GM23338 (cell line): Measurements from ENCODE around the gene TMEM150A. TPM values are rescaled to one million over a fixed set of nuclear protein-coding genes. Genes with fewer than 3 reads are reported as not detected.
"Not testable (repeated sequence)": the region's sequence is repeated elsewhere in the genome, so short reads cannot be mapped to it uniquely, and the experiment has no call there.

ENCODE experiments used
- ATAC-seq: fragments of 200-7000 bp; cut with Tn5 transposase; 3 replicates; pipeline ENCODE4 v1.9.1; 2020
- DNase-seq: peaks from one replicate; pipeline ENCODE4 v3.0.0-alpha.2; 2015; ENCODE audit warnings: low spot score
- H2AFZ ChIP-seq: fragments of 200-600 bp; sonication (generic); 2 replicates; pipeline ENCODE4 v1.8.0; 2016; ENCODE audit warnings: antibody characterized with exemption, mild to moderate bottlenecking, moderate library complexity
- H3F3A ChIP-seq: fragments of 200-600 bp; sonication (generic); replicated peaks from 2 replicates; pipeline ENCODE4 v1.8.0; 2017; ENCODE audit warnings: antibody characterized with exemption, mixed run types, low read depth
- H3K27ac ChIP-seq: fragments of 200-600 bp; sonication (generic); 2 replicates; pipeline ENCODE4 v1.6.1; 2016; ENCODE audit warnings: low read depth
- H3K27me3 ChIP-seq: fragments of 200-600 bp; sonication (generic); 2 replicates; pipeline ENCODE4 v1.8.0; 2016; ENCODE audit warnings: mild to moderate bottlenecking, mixed run types, moderate library complexity; ENCODE audit not compliant: insufficient read depth
- H3K36me3 ChIP-seq: fragments of 200-600 bp; sonication (generic); 2 replicates; pipeline ENCODE4 v1.8.0; 2016; ENCODE audit warnings: mild to moderate bottlenecking; ENCODE audit not compliant: insufficient read depth
- H3K4me1 ChIP-seq: fragments of 200-600 bp; sonication (generic); 2 replicates; pipeline ENCODE4 v1.8.0; 2016; ENCODE audit warnings: mild to moderate bottlenecking, moderate library complexity; ENCODE audit not compliant: insufficient read depth
- H3K4me2 ChIP-seq: fragments of 200-600 bp; sonication (generic); 2 replicates; pipeline ENCODE4 v1.7.1; 2017; ENCODE audit warnings: mixed run types
- H3K4me3 ChIP-seq: fragments of 200-600 bp; sonication (generic); 2 replicates; pipeline ENCODE4 v1.6.1; 2016; ENCODE audit warnings: mixed run types
- H3K79me2 ChIP-seq: fragments of 200-600 bp; sonication (generic); replicated peaks from 2 replicates; pipeline ENCODE4 v1.8.0; 2017; ENCODE audit warnings: mild to moderate bottlenecking; ENCODE audit not compliant: insufficient read depth
- H3K9me2 ChIP-seq: fragments of 200-600 bp; sonication (generic); 2 replicates; pipeline ENCODE4 v1.8.0; 2017; ENCODE audit not compliant: insufficient read depth
- H4K20me1 ChIP-seq: fragments of 200-600 bp; sonication (generic); replicated peaks from 2 replicates; pipeline ENCODE4 v1.8.0; 2017; ENCODE audit warnings: mild to moderate bottlenecking; ENCODE audit not compliant: insufficient read depth
- H3K27ac Mint-ChIP-seq: 2 replicates; pipeline ENCODE4 v1.8.0; 2020; ENCODE audit warnings: inconsistent platforms, mild to moderate bottlenecking, moderate library complexity, mixed read lengths
- H3K27me3 Mint-ChIP-seq: 3 replicates; pipeline ENCODE4 v1.8.0; 2022; ENCODE audit warnings: low read depth, mild to moderate bottlenecking, moderate library complexity, mixed read lengths, inconsistent platforms; ENCODE audit not compliant: insufficient read depth, poor library complexity
- H3K36me3 Mint-ChIP-seq: 3 replicates; pipeline ENCODE4 v1.8.0; 2021; ENCODE audit warnings: low read depth, mild to moderate bottlenecking, inconsistent platforms, moderate library complexity, mixed read lengths
- H3K4me1 Mint-ChIP-seq: 3 replicates; pipeline ENCODE4 v1.8.0; 2020; ENCODE audit warnings: mild to moderate bottlenecking, inconsistent platforms, mixed read lengths
- H3K4me3 Mint-ChIP-seq: 3 replicates; pipeline ENCODE4 v1.8.0; 2021; ENCODE audit warnings: moderate library complexity, mild to moderate bottlenecking, inconsistent platforms, mixed read lengths
- H3K9me3 Mint-ChIP-seq: 3 replicates; pipeline ENCODE4 v1.8.0; 2020; ENCODE audit warnings: moderate library complexity, mild to moderate bottlenecking, inconsistent platforms, mixed read lengths
- CREB1 ChIP-seq: fragments of 250-450 bp; sonication (Bioruptor Pico); IDR thresholded peaks from 2 replicates; pipeline ENCODE4 v1.5.0; 2020; ENCODE audit warnings: low read depth, mild to moderate bottlenecking, moderate library complexity
- EZH2 ChIP-seq: fragments of 200-600 bp; sonication (generic); IDR thresholded peaks from one replicate; pipeline ENCODE4 v1.8.0; 2017; ENCODE audit warnings: antibody characterized with exemption, mild to moderate bottlenecking, low read depth; ENCODE audit not compliant: unreplicated experiment
- JUNB ChIP-seq: IDR thresholded peaks from one replicate; pipeline ENCODE4 v1.6.1; 2016; ENCODE audit warnings: antibody characterized with exemption; ENCODE audit not compliant: unreplicated experiment
- NANOG ChIP-seq: IDR thresholded peaks from 2 replicates; pipeline ENCODE4 v1.6.1; 2016; ENCODE audit warnings: antibody characterized with exemption, borderline replicate concordance
- polyA plus RNA-seq: library from polyadenylated mRNA; unstranded; fragments of >200 nt; fragmentation: Nextera tagmentation; extraction: Ambion mirVana; gene quantifications from 2 replicates; pipeline ENCODE4 v1.2.1, GENCODE V29; 2016
- total RNA-seq: library from RNA; depleted of rRNA; stranded (reverse); fragments of >200 nt; shearing (Covaris generic); gene quantifications from 2 replicates; pipeline ENCODE4 v1.2.3, GENCODE V29; 2014
- TF ChIP-seq, protein P1 (sequence below), 2 experiments: fragments of 200-600 bp in 1 of 2; sonication (generic) in 1 of 2; conservative IDR thresholded peaks; 2 replicates each; pipeline versions ENCODE4 v1.5.1 to v1.6.1; 2016 to 2017; ENCODE audit warnings: antibody characterized with exemption in 2 of 2, low read depth in 2 of 2, mild to moderate bottlenecking in 2 of 2, moderate library complexity in 1 of 2
- TF ChIP-seq, protein P2 (sequence below): IDR thresholded peaks from one replicate; pipeline ENCODE4 v1.6.1; 2018; ENCODE audit warnings: antibody characterized with exemption; ENCODE audit not compliant: unreplicated experiment
- TF ChIP-seq, protein P3 (sequence below): IDR thresholded peaks from 2 replicates; pipeline ENCODE4 v1.6.1; 2016; ENCODE audit warnings: antibody characterized with exemption

Gene TMEM150A
- total and polyA plus RNA-seq, 2 experiments from 2014 or later = 16.4 to 27.9 TPM

DNA sequence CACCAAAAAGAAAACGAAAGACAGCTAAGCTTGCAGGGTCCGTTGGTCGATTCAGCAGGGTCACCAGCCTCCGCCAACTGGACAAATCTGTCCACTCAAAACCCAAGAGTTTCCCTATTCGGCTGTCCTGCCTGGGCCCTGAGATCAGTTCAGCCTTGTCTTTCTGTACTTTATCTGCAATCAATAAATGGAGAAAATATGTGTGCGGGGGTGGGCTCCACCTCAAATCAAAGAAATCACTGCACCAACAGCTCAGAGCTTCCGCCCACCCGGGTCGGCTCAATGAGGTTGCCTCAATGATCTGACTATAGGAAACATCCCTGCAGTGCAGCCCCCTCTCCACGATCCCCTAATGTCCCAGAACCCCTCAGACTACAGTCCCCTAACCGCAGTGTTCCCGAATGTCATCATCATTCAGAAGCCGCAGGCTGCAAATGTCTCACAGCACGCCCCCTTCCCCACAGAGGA, 41.7 kb downstream of the TMEM150A start:
- Mint-ChIP-seq H3K27ac (peak overlapping the region; percentile 96), H3K9me3 (no peaks in the 10 kb centered on the region; the same call in 2 of the 3 replicates), H3K36me3 (peaks cover 12% of the 10 kb centered on the region), H3K4me1 (peaks cover 7% of the 10 kb centered on the region; the same call in 2 of the 3 replicates), H3K4me3 (peak overlapping the region; percentile 96), H3K27me3 (peaks cover 3% of the 10 kb centered on the region)
- Histone ChIP-seq H3F3A (no peaks in the 10 kb centered on the region; the same call in none of the 2 replicates), H3K27ac (peak overlapping the region; percentile 88; the same call in 1 of the 2 replicates), H3K4me2 (peak overlapping the region; percentile 93), H3K79me2 (peaks cover 31% of the 10 kb centered on the region), H3K4me1 (peaks cover 8% of the 10 kb centered on the region; the same call in 1 of the 2 replicates), H2AFZ (peak overlapping the region; percentile 5; the same call in 1 of the 2 replicates), H3K9me2 (no peaks in the 10 kb centered on the region), H3K27me3 (no peaks in the 10 kb centered on the region), H3K4me3 (peak overlapping the region; percentile 83), H4K20me1 (peaks cover 8% of the 10 kb centered on the region; the same call in 1 of the 2 replicates), H3K36me3 (peaks cover 9% of the 10 kb centered on the region)
- no peak for TF ChIP-seq EZH2
- no peak for TF ChIP-seq CREB1 (CRISPR knock-in tag)
- TF ChIP-seq, protein P1, sequence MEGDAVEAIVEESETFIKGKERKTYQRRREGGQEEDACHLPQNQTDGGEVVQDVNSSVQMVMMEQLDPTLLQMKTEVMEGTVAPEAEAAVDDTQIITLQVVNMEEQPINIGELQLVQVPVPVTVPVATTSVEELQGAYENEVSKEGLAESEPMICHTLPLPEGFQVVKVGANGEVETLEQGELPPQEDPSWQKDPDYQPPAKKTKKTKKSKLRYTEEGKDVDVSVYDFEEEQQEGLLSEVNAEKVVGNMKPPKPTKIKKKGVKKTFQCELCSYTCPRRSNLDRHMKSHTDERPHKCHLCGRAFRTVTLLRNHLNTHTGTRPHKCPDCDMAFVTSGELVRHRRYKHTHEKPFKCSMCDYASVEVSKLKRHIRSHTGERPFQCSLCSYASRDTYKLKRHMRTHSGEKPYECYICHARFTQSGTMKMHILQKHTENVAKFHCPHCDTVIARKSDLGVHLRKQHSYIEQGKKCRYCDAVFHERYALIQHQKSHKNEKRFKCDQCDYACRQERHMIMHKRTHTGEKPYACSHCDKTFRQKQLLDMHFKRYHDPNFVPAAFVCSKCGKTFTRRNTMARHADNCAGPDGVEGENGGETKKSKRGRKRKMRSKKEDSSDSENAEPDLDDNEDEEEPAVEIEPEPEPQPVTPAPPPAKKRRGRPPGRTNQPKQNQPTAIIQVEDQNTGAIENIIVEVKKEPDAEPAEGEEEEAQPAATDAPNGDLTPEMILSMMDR (conservative IDR thresholded peaks at IDR 0.05; ENCODE audit: low read depth in 2 of 2) = no peak
- TF ChIP-seq JUNB = no peak
- TF ChIP-seq, protein P2, sequence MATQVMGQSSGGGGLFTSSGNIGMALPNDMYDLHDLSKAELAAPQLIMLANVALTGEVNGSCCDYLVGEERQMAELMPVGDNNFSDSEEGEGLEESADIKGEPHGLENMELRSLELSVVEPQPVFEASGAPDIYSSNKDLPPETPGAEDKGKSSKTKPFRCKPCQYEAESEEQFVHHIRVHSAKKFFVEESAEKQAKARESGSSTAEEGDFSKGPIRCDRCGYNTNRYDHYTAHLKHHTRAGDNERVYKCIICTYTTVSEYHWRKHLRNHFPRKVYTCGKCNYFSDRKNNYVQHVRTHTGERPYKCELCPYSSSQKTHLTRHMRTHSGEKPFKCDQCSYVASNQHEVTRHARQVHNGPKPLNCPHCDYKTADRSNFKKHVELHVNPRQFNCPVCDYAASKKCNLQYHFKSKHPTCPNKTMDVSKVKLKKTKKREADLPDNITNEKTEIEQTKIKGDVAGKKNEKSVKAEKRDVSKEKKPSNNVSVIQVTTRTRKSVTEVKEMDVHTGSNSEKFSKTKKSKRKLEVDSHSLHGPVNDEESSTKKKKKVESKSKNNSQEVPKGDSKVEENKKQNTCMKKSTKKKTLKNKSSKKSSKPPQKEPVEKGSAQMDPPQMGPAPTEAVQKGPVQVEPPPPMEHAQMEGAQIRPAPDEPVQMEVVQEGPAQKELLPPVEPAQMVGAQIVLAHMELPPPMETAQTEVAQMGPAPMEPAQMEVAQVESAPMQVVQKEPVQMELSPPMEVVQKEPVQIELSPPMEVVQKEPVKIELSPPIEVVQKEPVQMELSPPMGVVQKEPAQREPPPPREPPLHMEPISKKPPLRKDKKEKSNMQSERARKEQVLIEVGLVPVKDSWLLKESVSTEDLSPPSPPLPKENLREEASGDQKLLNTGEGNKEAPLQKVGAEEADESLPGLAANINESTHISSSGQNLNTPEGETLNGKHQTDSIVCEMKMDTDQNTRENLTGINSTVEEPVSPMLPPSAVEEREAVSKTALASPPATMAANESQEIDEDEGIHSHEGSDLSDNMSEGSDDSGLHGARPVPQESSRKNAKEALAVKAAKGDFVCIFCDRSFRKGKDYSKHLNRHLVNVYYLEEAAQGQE = no peak
- no peak for TF ChIP-seq NANOG
- TF ChIP-seq, protein P3, sequence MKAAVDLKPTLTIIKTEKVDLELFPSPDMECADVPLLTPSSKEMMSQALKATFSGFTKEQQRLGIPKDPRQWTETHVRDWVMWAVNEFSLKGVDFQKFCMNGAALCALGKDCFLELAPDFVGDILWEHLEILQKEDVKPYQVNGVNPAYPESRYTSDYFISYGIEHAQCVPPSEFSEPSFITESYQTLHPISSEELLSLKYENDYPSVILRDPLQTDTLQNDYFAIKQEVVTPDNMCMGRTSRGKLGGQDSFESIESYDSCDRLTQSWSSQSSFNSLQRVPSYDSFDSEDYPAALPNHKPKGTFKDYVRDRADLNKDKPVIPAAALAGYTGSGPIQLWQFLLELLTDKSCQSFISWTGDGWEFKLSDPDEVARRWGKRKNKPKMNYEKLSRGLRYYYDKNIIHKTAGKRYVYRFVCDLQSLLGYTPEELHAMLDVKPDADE = no peak
- DNase-seq (no peak), ATAC-seq (peak; percentile 46)

DNA sequence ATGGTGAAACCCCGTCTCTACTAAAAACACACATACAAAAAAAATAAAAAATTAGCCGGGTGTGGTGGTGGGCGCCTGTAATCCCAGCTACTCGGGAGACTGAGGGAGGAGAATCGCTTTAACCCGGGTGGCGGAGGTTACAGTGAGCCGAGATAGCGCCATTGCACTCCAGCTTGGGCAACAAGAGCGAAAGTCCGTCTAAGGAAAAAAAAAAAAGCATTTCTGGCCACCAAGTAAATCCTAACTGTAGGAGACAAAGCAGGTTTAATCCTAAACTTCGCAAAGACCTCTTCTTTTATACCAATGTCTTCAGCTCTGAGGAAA, 42.1 kb downstream of the TMEM150A start:
- peak overlapping the region; percentile 96 for H3K4me3 Mint-ChIP-seq
- Histone ChIP-seq H3K4me2 (peak overlapping the region; percentile 93), H3K4me3 (peak overlapping the region; percentile 83), H3K27ac (peak overlapping the region; percentile 88; the same call in 1 of the 2 replicates), H3K79me2 (peaks cover 31% of the 10 kb centered on the region)
- not testable (repeated sequence) for H3K4me1 Mint-ChIP-seq, H2AFZ ChIP-seq, H3K36me3 ChIP-seq, H3F3A ChIP-seq, H4K20me1 ChIP-seq, H3K4me1 ChIP-seq, H3K27me3 ChIP-seq, DNase-seq, H3K27me3 Mint-ChIP-seq, ATAC-seq, H3K27ac Mint-ChIP-seq, H3K9me2 ChIP-seq, H3K9me3 Mint-ChIP-seq
- H3K36me3 Mint-ChIP-seq = peaks cover 13% of the 10 kb centered on the region
